HepG2 (cell line): Measurements from ENCODE around the gene LRRC19. TPM values are rescaled to one million over a fixed set of nuclear protein-coding genes. Genes with fewer than 3 reads are reported as not detected.

Experiments
- CHCHD3 ChIP-seq: sonication (generic); formaldehyde crosslinking; IDR thresholded peaks from 2 replicates; pipeline ENCODE4 v1.8.0; 2022; ENCODE audit warnings: mild to moderate bottlenecking, missing genetic modification reagents, moderate library complexity
- HDAC6 ChIP-seq: fragments of 200-600 bp; sonication (generic); IDR thresholded peaks from 2 replicates; pipeline ENCODE4 v1.7.0; 2017; ENCODE audit warnings: mild to moderate bottlenecking, antibody characterized with exemption, low read length, low read depth
- HES4 ChIP-seq: sonication (generic); formaldehyde crosslinking; IDR thresholded peaks from 2 replicates; pipeline ENCODE4 v1.9.0; 2021; ENCODE audit warnings: mild to moderate bottlenecking, missing genetic modification reagents, borderline replicate concordance
- HNRNPH1 ChIP-seq: fragments of 200-400 bp; formaldehyde crosslinking; optimal IDR thresholded peaks from 2 replicates; pipeline ENCODE3; 2017; ENCODE audit warnings: mild to moderate bottlenecking, low read depth, low read length
- MAFG ChIP-seq: sonication (generic); formaldehyde crosslinking; IDR thresholded peaks from 2 replicates; pipeline ENCODE4 v1.5.1; 2020; ENCODE audit warnings: mild to moderate bottlenecking, missing genetic modification reagents
- NFKBIZ ChIP-seq: IDR thresholded peaks from 2 replicates; pipeline ENCODE4 v1.6.1; 2018; ENCODE audit warnings: missing genetic modification reagents, missing compliant biosample characterization
- NR2C2 ChIP-seq: sonication (generic); formaldehyde crosslinking; IDR thresholded peaks from 2 replicates; pipeline ENCODE4 v1.4.0; 2020; ENCODE audit warnings: missing genetic modification reagents, mild to moderate bottlenecking, moderate library complexity, borderline replicate concordance
- PITX1 ChIP-seq: sonication (generic); formaldehyde crosslinking; IDR thresholded peaks from 2 replicates; pipeline ENCODE4 v1.5.1; 2020; ENCODE audit warnings: mild to moderate bottlenecking, missing genetic modification reagents
- POLR2A ChIP-seq, 2 experiments: IDR thresholded peaks; 2 replicates each; pipeline ENCODE4 v1.6.1; 2011; ENCODE audit warnings: low read depth in 2 of 2, low read length in 2 of 2, mild to moderate bottlenecking in 1 of 2, moderate library complexity in 1 of 2; ENCODE audit not compliant: insufficient read depth in 1 of 2
- RAD21 ChIP-seq: fragments of 450-650 bp; formaldehyde crosslinking; IDR thresholded peaks from 2 replicates; pipeline ENCODE4 v1.5.0; 2020; ENCODE audit warnings: mild to moderate bottlenecking
- RBM39 ChIP-seq: fragments of 200-400 bp; formaldehyde crosslinking; IDR thresholded peaks from one replicate; pipeline ENCODE4 v1.6.1; 2018; ENCODE audit warnings: antibody characterized with exemption, mild to moderate bottlenecking, low read depth, low read length; ENCODE audit not compliant: poor library complexity, severe bottlenecking
- TEAD2 ChIP-seq: sonication (generic); formaldehyde crosslinking; IDR thresholded peaks from 2 replicates; pipeline ENCODE4 v1.9.0; 2021; ENCODE audit warnings: missing genetic modification reagents
- ZNF224 ChIP-seq: sonication (generic); formaldehyde crosslinking; IDR thresholded peaks from 2 replicates; pipeline ENCODE4 v1.5.0; 2020; ENCODE audit warnings: mild to moderate bottlenecking, missing genetic modification reagents
- ZNF230 ChIP-seq: sonication (generic); formaldehyde crosslinking; IDR thresholded peaks from 2 replicates; pipeline ENCODE4 v1.4.0; 2020; ENCODE audit warnings: mild to moderate bottlenecking, missing genetic modification reagents
- ZNF253 ChIP-seq: sonication (generic); formaldehyde crosslinking; IDR thresholded peaks from 2 replicates; pipeline ENCODE4 v1.8.0; 2022; ENCODE audit warnings: mild to moderate bottlenecking, missing genetic modification reagents, borderline replicate concordance
- ZNF296 ChIP-seq: sonication (generic); formaldehyde crosslinking; conservative IDR thresholded peaks from 2 replicates; pipeline ENCODE4 v1.5.0; 2020; ENCODE audit warnings: mild to moderate bottlenecking, missing genetic modification reagents
- ZNF3 ChIP-seq: IDR thresholded peaks from 2 replicates; pipeline ENCODE4 v1.7.0; 2017; ENCODE audit warnings: inconsistent platforms
- ZNF562 ChIP-seq: sonication (generic); formaldehyde crosslinking; IDR thresholded peaks from 2 replicates; pipeline ENCODE4 v1.8.0; 2022; ENCODE audit warnings: missing genetic modification reagents, borderline replicate concordance
- ZNF614 ChIP-seq: IDR thresholded peaks from 2 replicates; pipeline ENCODE4 v1.6.1; 2018; ENCODE audit warnings: missing biosample characterization, missing genetic modification reagents, inconsistent platforms, borderline replicate concordance
- ZNF775 ChIP-seq: sonication (generic); formaldehyde crosslinking; IDR thresholded peaks from 2 replicates; pipeline ENCODE4 v1.4.0; 2020; ENCODE audit warnings: missing genetic modification reagents, mild to moderate bottlenecking, moderate library complexity, borderline replicate concordance
- polyA plus RNA-seq, 8 experiments: library from polyadenylated mRNA; depleted of rRNA in 3 of 8; stranded (reverse) in 7 of 8; unstranded in 1 of 8; fragments of >200 nt; fragmentation: Illumina TruSeq in 4 of 8; extraction: Trizol in 4 of 8; gene quantifications; 2 replicates each; pipeline versions ENCODE4 v1.2.1 to v1.2.3, GENCODE V29; 2011 to 2016; ENCODE audit warnings: low read depth in 4 of 8, missing spikeins in 1 of 8, mixed read lengths in 1 of 8; ENCODE audit not compliant: insufficient read depth in 1 of 8
- total RNA-seq, 5 experiments: library from RNA; depleted of rRNA; stranded (reverse); fragments of >200 nt; fragmentation: Illumina TruSeq; extraction: Trizol; gene quantifications; 2 replicates each; pipeline ENCODE4 v1.2.3, GENCODE V29; 2016; ENCODE audit warnings: low read depth in 1 of 5
- TF ChIP-seq, protein P1 (sequence below): sonication (generic); formaldehyde crosslinking; IDR thresholded peaks from 2 replicates; pipeline ENCODE4 v1.8.1; 2022; ENCODE audit warnings: low read depth, mild to moderate bottlenecking, missing genetic modification reagents
- TF ChIP-seq, protein P2 (sequence below): sonication (generic); formaldehyde crosslinking; IDR thresholded peaks from 2 replicates; pipeline ENCODE4 v1.8.1; 2023; ENCODE audit warnings: mild to moderate bottlenecking, missing genetic modification reagents
- TF ChIP-seq, protein P3 (sequence below): sonication (generic); formaldehyde crosslinking; IDR thresholded peaks from 2 replicates; pipeline ENCODE4 v1.4.0; 2020; ENCODE audit warnings: missing genetic modification reagents, mild to moderate bottlenecking, borderline replicate concordance
- TF ChIP-seq, protein P4 (sequence below): IDR thresholded peaks from 2 replicates; pipeline ENCODE4 v1.6.1; 2016; ENCODE audit warnings: control low read depth

The LRRC19 gene
- total and polyA plus RNA-seq, 2 of the 13 experiments (the other 11 are each of a cell fraction or from before 2014, with no cell fraction given): not detected

DNA sequence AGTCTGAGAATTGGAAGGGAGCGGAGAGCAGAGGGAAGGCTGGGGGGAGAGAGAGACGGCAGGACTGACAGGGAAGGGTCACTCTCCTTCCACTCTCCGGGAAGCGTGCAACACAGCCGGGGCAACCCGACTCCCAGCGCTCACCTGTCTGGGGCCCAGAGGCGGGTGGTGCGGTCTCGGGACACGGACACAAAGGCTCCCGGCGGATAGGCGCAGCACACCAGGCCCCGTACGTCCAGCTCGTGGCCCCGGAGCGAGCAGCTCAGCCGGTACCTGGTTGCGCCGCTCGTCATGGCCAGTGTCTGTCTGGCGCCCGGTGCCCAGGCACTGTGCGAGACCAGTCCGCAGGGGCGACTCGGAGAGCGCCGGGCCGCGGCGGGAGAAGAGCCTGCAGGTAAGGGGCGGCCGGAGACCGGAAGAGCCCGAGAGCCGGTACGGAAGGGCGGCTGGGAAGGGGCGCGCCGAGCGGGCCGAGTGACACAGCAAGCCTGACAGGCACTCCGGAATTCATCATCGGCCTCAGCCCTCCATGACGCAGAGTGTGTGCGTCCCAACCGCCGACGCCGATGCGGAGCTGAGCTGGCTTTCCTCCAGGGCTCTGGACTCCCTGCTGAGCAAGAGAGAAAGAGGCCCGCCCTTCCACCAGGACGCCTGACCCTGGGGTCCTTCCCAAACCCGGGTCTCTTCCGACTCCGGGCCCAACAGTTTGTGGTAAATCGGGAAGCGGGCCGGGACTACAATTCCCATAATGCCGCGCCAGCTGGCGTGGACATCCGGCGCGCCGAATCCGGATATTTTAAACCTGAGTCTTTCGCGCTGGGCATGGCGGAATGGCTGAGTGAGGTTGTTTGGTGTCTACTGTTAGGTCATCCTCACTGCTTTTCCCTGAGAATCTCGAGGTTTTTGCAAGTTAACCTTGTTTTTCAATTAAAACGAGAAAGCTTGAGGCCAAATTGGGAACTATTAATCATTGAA lies 58.4 kb downstream of the LRRC19 start, which contains the start of gene PLAA (continued):
- TF ChIP-seq, protein P1, sequence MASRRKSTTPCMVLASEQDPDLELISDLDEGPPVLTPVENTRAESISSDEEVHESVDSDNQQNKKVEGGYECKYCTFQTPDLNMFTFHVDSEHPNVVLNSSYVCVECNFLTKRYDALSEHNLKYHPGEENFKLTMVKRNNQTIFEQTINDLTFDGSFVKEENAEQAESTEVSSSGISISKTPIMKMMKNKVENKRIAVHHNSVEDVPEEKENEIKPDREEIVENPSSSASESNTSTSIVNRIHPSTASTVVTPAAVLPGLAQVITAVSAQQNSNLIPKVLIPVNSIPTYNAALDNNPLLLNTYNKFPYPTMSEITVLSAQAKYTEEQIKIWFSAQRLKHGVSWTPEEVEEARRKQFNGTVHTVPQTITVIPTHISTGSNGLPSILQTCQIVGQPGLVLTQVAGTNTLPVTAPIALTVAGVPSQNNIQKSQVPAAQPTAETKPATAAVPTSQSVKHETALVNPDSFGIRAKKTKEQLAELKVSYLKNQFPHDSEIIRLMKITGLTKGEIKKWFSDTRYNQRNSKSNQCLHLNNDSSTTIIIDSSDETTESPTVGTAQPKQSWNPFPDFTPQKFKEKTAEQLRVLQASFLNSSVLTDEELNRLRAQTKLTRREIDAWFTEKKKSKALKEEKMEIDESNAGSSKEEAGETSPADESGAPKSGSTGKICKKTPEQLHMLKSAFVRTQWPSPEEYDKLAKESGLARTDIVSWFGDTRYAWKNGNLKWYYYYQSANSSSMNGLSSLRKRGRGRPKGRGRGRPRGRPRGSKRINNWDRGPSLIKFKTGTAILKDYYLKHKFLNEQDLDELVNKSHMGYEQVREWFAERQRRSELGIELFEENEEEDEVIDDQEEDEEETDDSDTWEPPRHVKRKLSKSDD (CRISPR knock-in tag): no peak; the same call in 1 of the 2 replicates
- TF ChIP-seq ZNF224: peak; percentile 29; the same call in 1 of the 2 replicates
- TF ChIP-seq ZNF562 (CRISPR knock-in tag): no peak
- no peak for TF ChIP-seq HDAC6
- 0 out of 2 replicates have a peak, but pooled peaks have one; percentile 23 for TF ChIP-seq ZNF775 (CRISPR knock-in tag)
- no peak for TF ChIP-seq ZNF3 (CRISPR knock-in tag)
- TF ChIP-seq NFKBIZ (CRISPR knock-in tag): no peak
- no peak for TF ChIP-seq ZNF296 (CRISPR knock-in tag)
- TF ChIP-seq ZNF253: no peak
- TF ChIP-seq, protein P2, sequence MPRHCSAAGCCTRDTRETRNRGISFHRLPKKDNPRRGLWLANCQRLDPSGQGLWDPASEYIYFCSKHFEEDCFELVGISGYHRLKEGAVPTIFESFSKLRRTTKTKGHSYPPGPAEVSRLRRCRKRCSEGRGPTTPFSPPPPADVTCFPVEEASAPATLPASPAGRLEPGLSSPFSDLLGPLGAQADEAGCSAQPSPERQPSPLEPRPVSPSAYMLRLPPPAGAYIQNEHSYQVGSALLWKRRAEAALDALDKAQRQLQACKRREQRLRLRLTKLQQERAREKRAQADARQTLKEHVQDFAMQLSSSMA (CRISPR knock-in tag): peak; percentile 81; the same call in 1 of the 2 replicates
- no peak for TF ChIP-seq HNRNPH1
- TF ChIP-seq NR2C2 (CRISPR knock-in tag): peak; percentile 90
- peak; percentile 67 to 77 for TF ChIP-seq POLR2A (IDR thresholded peaks at IDR 0.05; ENCODE audit: insufficient read depth in 1 of 2, low read depth in 2 of 2, low read length in 2 of 2)
- peak; percentile 36; the same call in 1 of the 2 replicates for TF ChIP-seq RAD21
- no peak for TF ChIP-seq ZNF230 (CRISPR knock-in tag)
- no peak; the same call in 1 of the 2 replicates for TF ChIP-seq CHCHD3 (CRISPR knock-in tag)
- peak; percentile 73; the same call in 1 of the 2 replicates for TF ChIP-seq PITX1 (CRISPR knock-in tag)
- no peak for TF ChIP-seq ZNF614 (CRISPR knock-in tag)
- 0 out of 2 replicates have a peak, but pooled peaks have one; percentile 49 for TF ChIP-seq MAFG
- TF ChIP-seq, protein P3, sequence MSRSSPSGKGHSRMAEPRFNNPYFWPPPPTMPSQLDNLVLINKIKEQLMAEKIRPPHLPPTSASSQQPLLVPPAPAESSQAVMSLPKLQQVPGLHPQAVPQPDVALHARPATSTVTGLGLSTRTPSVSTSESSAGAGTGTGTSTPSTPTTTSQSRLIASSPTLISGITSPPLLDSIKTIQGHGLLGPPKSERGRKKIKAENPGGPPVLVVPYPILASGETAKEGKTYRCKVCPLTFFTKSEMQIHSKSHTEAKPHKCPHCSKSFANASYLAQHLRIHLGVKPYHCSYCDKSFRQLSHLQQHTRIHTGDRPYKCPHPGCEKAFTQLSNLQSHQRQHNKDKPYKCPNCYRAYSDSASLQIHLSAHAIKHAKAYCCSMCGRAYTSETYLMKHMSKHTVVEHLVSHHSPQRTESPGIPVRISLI (CRISPR knock-in tag): peak; percentile 39; the same call in 1 of the 2 replicates
- TF ChIP-seq, protein P4, sequence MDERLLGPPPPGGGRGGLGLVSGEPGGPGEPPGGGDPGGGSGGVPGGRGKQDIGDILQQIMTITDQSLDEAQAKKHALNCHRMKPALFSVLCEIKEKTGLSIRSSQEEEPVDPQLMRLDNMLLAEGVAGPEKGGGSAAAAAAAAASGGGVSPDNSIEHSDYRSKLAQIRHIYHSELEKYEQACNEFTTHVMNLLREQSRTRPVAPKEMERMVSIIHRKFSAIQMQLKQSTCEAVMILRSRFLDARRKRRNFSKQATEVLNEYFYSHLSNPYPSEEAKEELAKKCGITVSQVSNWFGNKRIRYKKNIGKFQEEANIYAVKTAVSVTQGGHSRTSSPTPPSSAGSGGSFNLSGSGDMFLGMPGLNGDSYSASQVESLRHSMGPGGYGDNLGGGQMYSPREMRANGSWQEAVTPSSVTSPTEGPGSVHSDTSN: no peak
- peak; percentile 67 for TF ChIP-seq RBM39
- TF ChIP-seq TEAD2: no peak
- peak; percentile 66; the same call in 1 of the 2 replicates for TF ChIP-seq HES4 (CRISPR knock-in tag)
